Stimulated activated CD8-positive, alpha-beta memory T cell treated with anti-CD3 and anti-CD28 coated beads, Interleukin-4, amount 100 ng/mL, for 48 hours (primary cell): ENCODE results near the gene P2RY2.
"Not testable (repeated sequence)": the region's sequence is repeated elsewhere in the genome, so short reads cannot be mapped to it uniquely, and the experiment has no call there.

Experiments used
- DNase-seq: peaks from one replicate; pipeline ENCODE4 v3.0.0-alpha.2; 2020

Gene P2RY2

DNA sequence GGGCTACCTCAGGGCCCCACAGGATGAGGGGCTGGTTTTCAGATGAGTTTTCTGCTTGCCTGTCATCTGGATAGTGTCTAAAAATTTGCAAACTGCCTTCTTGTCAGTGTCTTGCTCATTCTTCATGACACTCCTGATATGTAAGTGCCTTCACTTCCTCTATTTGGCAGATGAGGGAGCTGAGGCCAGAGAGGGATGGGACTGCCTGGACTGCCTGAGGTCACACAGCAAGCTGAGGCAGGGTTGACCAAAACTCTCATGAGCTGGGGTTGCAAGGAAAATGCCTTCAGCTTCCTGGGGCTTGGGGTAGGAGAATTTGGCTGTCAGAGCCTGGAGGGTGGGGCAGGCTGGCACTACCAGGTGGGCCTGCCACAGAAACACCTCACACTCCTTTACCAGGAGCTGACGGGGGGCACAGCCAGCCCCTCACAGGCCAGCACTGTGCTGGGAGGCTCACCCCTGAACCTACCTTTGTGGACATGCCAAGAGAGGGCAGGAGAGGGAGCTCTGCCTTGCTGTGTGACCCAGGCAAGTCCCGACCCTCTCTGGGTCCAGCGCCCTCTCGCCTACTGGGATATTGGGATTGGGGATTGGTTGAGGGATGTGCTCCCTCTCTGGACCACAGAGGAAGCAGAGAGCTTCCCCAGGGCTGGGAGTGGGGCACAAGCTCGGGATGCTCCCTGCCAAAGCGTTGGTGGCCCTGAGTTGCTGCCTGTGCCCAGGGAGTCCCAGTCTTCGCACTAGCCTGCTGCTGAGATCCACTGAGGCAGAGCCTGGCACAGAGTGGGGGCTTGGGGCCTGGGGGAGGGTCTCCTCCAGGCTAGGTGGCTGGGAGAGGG lies 52.2 kb downstream of the P2RY2 start:
- DNase-seq, result no peak

DNA sequence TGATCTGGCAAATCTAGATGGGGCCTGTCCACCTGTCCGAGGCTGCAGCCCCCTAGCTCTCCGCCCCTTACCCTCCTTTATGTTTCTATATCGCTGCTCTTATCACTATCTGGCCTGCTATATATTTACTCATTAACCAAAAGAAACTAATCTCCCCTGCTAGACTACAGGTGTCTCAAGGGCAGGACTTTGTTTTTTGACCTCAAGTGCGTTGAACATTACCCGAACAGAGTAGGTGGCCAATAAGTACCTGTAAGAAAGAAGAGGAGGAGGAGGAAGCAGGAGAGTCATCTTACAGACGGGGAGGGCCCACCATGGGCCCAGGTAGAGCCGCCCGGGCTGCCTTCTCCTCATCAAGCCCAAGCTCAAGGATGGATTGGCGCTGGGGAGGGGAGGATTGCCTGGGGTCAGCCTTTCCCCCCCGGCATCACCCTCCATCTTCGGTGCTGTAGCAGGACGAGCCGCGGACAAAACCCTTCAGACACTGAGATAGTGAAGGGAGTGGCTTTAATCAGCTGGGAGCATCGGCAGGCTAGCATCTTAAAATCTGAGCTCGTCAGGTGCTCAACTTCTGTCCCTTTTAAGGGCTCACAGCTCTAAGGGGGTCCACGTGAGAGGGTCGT lies 52.9 kb downstream of the P2RY2 start:
- DNase-seq, result no peak

DNA sequence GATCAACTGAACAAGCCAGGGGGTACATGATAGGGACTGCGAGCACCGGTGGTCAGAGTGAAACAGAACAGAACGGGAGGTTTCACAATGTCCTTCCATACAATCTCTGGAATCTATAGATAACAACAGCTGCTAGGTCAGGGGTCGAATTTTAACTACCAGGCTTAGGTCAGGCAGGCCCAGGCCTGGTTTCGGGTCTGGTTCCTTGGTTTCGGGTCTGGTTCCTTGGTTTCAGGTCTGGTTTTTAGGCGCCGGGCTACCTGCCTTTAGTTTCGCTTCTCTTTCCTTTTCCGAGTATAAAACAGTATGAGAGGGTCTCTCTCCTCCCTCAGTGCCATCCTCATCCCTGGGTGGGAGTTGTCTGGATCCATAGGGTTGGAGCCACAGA lies 53.4 kb downstream of the P2RY2 start:
- DNase-seq, result not testable (repeated sequence)

DNA sequence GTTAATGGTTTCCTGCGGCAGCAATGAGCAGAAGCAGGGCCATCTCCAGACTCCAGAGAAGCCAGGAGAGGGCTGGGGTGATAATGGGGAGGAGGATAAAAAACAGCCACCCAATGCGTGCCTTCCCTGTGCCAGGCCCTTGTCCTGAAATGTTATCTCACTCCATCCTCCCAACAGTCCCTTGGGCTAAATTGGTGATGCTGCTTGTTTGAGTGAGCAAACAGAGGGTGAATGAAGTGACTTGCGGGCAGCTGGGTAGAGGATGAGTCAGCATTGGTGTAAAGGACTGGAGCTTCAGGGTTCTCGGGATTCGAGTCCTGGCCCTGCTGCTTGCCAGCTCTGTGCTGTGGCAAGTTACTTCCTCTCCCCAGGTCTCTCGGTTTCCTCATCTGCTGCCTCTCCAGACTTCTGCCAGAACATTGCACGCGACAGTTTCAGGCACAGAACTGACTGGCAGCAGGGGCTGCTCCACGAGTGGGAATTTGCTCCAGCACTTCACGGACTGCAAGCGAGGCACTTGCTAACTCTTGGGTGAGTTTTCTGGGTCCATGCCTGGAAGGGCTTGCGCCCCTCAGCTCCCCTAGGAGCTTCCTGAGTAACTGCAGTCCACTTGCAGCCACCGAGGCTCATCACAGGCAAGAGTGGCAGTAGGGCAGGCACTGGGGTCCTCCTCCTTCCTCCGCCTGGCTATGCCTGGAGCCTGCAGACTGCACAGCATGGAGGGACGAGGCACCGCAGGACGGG lies 54.0 kb downstream of the P2RY2 start, which contains the start of gene P2RY6:
Gene P2RY6 (plus strand): TSS at position 403 of the 744 bp plus-strand sequence. CDS start 24,181 bp downstream, outside the sequence.
- DNase-seq, result no peak

DNA sequence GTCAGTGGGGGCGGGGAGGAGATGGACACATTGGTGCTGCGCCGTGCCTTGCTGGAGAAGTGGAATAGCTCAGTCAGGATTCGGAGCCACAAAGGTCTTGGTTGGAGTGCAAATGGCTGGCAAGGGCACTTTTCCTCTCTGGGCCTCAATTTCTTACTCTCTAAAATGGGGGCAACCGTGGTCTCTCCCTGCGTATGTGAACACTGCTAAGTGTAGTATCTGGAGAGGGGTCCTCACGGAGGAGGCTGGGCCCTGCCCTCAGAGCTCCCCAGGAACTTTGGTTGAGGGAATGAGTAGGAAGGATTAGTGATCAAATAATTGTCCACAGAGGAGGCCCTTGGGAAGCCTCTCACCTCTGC lies 54.6 kb downstream of the P2RY2 start:
- no peak for DNase-seq

DNA sequence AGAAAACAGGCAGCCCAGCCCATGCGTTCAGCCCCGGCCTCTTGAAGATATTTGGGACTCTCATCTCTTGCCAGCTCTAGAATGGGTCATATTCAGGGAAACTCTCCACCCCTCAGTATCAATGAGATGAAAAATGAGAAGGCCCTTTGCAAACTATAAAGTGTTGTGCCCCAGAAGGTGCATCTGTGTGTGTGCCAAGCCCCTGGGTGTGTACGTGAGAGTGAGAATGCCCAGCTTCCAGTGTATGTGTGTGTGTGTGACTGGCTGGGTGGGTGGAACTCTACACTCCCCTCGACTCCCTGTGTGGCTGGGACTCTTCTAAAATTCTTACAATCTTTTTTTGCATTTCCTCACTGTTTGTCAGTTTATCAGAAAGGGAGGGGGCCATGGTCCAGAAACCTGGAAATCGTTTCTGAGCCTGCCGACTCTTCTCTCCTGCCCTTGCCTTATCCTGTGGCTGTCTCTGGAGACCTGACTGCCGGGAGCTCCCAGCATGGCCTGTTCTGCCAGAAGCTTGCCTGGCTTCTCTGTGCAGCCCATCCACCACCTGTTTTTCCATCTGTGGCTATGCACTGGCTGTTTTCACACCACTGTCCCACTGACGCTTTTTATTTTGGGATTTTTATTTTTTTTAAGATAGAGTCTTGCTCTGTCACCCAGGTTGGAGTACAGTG lies 55.3 kb downstream of the P2RY2 start:
- no peak for DNase-seq

DNA sequence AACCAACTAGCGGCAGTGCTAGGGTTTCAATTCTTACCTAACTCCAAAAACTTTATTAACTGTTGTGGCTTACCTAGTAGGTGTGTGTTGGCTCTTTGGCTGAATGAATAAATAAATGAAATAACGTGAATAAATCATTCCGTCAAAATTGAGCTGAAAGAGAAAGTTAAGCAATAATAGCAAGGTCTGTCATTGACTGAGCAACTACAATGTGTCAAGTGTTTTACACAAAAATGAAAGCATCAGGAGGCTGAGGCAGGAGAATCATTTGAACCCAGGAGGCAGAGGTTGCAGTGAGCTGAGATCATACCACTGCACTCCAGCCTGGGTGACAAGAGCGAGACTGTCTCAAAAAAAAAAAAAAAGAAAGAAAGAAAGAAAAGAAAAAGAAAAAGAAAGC lies 56.1 kb downstream of the P2RY2 start:
- not testable (repeated sequence) for DNase-seq

DNA sequence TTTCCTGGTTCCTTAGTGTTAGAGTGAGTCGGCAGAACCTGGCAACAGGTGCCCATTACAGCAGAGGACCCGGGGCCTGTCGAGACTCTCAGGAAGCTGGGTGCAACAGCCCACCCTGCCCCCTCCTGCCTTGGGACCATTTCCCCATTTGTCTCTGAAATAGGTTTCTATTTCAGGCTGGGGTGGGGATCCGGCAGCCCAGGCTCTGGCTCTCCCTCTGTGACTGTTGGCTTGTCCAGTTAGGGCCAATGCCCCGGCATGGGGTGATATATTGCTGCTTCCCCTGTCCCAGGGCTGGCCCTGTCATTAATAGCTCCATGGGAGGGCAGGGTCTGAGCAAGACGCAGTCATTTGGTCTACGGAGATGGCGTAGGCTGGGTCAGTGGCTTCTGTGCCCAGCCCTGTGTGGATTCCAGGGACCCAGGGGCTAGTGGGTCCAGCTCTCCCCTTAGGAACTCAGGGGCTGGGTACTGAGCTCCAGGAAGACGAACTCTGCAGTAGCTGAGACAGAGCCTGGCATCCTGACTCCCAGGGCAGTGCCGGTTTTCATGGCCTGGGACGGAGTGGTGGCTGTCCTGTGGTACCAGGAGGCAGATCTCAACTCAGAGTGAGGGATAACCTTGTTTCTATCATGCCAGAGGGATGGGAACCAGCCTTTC lies 56.8 kb downstream of the P2RY2 start:
- no peak for DNase-seq

DNA sequence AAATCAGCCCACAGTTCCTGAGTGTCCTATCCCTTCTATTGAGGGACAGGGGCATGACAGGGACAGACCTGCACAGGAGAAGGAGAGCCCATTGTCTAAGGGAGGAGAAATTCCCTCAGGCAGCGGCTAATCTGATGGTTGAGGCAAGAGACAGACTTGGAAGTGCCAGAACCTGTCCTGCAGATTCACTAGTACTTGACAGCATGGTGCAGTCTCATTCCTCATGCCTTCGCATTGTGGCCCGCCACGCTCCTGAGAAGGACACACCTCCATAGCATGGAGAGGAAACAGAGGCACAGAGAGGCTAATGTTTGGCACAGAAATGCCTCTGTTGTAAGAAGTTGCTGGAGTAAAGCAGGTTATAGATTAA lies 57.3 kb downstream of the P2RY2 start:
- no peak for DNase-seq

DNA sequence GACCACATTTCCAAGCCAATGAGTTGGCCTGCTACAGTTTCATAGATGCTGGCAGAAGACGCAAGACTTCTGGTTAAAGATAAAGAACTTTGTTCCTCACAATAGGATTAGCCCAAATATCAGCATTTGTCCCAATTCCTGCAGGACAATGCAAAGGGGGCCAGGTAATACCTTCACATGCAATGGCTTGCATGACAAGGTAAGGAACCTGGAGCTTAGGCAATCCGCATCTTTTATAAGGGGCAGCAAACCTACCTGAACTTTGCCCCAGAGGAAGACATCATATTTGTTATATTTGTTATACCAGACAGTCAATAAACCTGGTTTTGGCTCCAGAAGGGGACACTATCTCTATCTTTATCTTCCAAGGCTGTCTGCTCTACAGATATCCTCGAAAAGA lies 59.4 kb downstream of the P2RY2 start:
- no peak for DNase-seq

DNA sequence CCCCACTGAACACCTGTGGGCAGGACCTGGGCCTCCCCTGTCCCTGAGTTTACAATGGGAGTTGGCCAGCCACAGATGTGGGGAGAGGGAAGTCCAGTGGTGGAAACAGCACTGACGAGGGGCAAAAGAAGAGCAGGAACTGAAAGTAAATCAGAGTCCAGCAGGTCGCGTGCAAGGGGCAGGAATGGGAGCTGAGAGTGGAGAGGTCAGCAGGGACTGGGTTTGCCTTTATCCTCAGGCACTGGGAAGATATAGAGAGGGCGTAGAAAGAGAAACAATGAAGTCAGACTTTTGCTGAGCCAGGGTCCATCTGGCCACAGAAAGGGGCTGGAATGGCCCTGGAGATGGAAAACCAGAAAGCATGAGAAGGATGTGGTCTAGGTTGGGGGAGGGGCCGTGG lies 62.5 kb downstream of the P2RY2 start:
- no peak for DNase-seq

DNA sequence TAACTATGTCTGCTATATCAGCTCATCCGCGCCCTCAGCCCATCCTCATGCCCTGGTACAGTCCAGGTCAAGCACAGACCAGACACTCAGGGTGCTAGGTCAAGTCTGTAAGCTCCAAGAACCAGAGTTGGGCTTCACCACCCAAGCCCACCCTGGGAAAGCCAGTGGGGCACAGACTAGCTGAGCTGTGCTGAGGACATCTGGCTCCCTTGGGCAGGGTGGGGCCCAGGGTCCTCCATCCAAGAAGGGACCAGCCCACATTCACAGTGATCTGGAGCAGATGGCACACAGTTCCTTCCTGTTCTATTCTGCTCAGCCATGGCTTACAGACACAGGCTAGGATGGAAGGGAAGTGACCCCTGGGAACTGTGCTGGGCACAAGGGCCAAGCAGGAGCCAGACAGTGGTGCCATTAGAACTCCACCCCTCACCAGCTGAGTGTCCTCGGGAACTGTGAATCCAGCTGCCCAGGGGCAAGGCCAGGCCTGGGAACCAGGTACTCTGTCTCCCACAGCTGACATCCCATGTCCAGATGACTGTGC lies 63.2 kb downstream of the P2RY2 start:
- DNase-seq, result no peak

DNA sequence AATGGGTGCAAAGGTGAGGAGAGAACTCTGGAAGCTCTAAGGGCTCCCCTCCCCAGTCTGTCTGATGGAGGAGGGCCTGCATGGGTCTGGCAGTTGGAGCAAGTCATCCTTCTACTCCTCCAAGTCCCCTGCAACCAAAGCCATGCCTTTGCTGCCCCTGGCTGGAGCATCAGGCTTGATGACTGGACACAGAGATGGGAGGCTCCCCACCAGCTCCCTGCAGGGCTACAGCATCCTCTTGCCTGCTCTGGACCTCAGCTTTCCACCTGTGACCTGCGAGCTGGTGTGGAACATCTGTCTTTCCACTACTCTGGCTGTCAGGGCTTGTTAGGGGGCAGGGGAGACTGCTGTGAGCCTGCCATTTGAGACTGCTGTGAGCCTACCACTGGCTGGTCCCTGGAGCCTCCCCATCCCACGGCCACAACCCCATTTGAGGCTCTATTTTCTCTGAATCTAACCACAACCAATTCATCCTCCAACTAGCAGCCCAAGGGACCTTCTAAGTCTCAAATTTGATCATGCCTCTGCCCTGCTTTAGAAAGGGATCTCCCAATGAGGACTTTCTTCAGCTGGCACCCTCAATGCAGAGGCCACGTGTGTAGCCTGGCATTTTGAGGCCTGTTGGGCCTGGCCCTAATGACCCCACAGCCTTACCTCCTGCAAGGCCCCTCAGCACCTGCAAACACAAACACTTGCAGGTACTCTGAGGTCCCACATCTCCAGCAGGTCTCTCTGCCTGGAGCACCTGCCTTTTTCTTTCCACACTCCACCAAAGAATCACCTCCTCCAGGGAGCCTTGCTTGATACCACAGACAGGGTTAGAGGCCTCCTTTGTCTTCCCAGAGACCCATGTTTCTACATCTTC lies 63.9 kb downstream of the P2RY2 start:
- DNase-seq, result no peak

DNA sequence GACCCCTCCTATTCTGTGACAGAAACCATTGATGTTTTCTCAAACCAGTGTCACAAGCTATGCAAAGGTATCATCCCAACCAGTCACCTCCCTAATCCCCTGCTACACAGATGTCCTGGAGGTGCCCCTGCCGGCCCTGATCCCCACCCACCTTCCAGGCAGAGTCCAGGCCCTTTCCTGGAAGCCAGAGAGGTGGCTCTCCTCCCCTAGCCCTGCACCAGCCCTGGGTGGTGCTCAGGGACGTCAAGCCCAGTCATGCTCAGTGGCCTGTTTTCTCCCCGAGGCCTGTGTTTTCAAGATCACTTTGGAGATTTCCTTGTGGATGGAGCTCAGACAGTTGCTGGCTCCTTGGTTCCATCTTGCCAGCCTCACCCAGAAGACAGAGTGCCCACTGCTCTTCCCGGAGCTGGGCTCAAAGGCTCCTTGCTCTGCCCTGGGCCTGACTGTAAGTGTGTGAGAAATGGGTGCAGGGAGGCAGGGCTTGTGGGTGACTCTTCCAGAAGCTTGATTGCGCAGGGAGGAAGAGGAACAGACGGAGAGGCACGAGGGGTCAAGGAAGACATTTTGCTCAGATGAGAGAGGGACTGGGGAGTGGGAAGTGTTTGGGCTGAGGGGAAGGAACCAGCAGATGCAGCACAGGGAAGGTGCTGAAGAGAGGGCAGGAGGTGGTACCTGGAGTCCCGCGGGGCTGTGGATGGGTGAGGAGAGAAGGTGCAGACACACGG lies 65.4 kb downstream of the P2RY2 start:
- DNase-seq, result no peak

DNA sequence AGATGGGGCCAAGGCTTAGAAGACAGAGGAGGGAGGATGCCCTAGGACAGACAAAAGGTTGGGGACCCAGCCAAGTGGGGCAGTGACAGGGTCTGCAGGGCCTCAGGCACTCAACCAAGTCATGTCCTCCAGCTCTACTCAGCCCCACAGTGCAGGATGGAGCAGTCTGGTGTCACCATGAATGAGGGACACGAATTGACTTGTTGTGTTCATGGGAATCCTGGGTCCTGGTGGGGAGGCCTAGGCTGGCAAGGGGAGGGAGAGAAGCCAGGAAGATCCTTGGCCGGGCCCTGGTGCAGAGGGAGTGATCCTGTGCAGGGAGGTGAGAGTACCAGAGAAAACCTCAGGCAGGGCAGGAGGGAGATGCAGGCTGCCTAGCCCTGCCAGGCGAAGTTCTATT lies 66.0 kb downstream of the P2RY2 start:
- DNase-seq, result no peak

DNA sequence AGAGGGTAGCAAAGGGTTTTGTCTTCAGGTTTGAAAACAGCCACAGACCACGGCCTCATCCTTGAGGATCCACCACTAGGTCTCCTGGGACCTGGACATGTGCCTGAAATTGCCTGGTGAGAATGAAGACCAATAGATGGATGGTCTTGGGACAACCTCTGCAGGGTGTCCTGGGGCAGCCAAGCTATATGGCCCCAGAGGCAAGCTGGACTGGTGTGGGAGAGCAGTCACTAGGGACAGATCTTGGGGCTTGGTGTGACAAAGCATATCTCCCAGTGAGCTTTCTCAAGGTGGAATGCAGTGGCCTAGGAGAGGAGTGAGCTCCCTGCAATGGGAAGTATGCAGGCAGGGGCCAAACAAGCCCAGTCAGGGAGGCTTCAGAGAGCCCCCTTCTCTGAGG lies 67.6 kb downstream of the P2RY2 start:
- DNase-seq, result no peak
